Natural killer cell (primary cell): ENCODE measurements around the gene ADRA2B. TPM values are rescaled to one million over a fixed set of nuclear protein-coding genes. Genes with fewer than 3 reads are reported as not detected.

ENCODE experiments used
- ATAC-seq, 3 donors: fragments of 150-1000 bp in 2 of 3; fragments of 200-7000 bp in 1 of 3; cut with Tn5 transposase; 1 replicate in 1 of 3; 2 replicates in 2 of 3; pipeline ENCODE4 v1.10.0; 2021; ENCODE audit warnings: mild to moderate bottlenecking in 2 of 3, moderate library complexity in 2 of 3
- DNase-seq, 2 donors: peaks; one replicate each; pipeline versions ENCODE4 v3.0.0 to v3.0.0-alpha.2; 2013 to 2021; ENCODE audit warnings: mixed read lengths in 1 of 2
- H3K27ac ChIP-seq: one replicate; pipeline ENCODE4 v1.5.1; 2013; ENCODE audit warnings: mild to moderate bottlenecking, low read length
- H3K27me3 ChIP-seq: one replicate; pipeline ENCODE4 v1.6.1; 2013; ENCODE audit warnings: low read length; ENCODE audit not compliant: control insufficient read depth, insufficient read depth
- H3K36me3 ChIP-seq: one replicate; pipeline ENCODE4 v1.6.1; 2013; ENCODE audit warnings: low read length; ENCODE audit not compliant: control insufficient read depth, insufficient read depth
- H3K4me1 ChIP-seq: one replicate; pipeline ENCODE4 v1.6.1; 2013; ENCODE audit warnings: low read length; ENCODE audit not compliant: control insufficient read depth, insufficient read depth
- H3K4me3 ChIP-seq: one replicate; pipeline ENCODE4 v1.5.1; 2013; ENCODE audit warnings: low read length
- H3K9me3 ChIP-seq: one replicate; pipeline ENCODE4 v1.6.1; 2013; ENCODE audit warnings: low read length; ENCODE audit not compliant: control insufficient read depth, insufficient read depth
- H3K27ac Mint-ChIP-seq, 2 donors: one replicate each; pipeline ENCODE4 v1.8.0; 2022; ENCODE audit warnings: mild to moderate bottlenecking in 2 of 2, mixed read lengths in 2 of 2, moderate library complexity in 1 of 2
- H3K27me3 Mint-ChIP-seq, 2 donors: one replicate each; pipeline ENCODE4 v1.8.0; 2022; ENCODE audit warnings: low read depth in 2 of 2, mixed read lengths in 2 of 2
- H3K36me3 Mint-ChIP-seq: one replicate; pipeline ENCODE4 v1.8.0; 2022; ENCODE audit warnings: mixed read lengths
- H3K4me1 Mint-ChIP-seq, 2 donors: one replicate each; pipeline ENCODE4 v1.8.0; 2022; ENCODE audit warnings: mixed read lengths in 2 of 2
- H3K4me3 Mint-ChIP-seq: one replicate; pipeline ENCODE4 v1.8.0; 2022; ENCODE audit warnings: mild to moderate bottlenecking, moderate library complexity, mixed read lengths
- H3K9me3 Mint-ChIP-seq, 2 donors: one replicate each; pipeline ENCODE4 v1.8.0; 2022; ENCODE audit warnings: mixed read lengths in 2 of 2
- WGBS: methylation state at CpG from one replicate; pipeline ENCODE4 v1.1.7; 2013; ENCODE audit warnings: missing lambda C conversion rate; ENCODE audit not compliant: insufficient coverage; 5-methylcytosine and 5-hydroxymethylcytosine counted together
- intact Hi-C: fragments of 100-400 bp; cut with micrococcal nuclease; formaldehyde crosslinking; loops from one replicate; pipeline ENCODE4 v1.14.2; 2022
- total RNA-seq, 4 donors: library from RNA; stranded (reverse); fragments of 120-200 nt in 1 of 4; gene quantifications; one replicate each; pipeline versions ENCODE4 v1.2.3 to v1.2.4, GENCODE V29; 2013 to 2022
- TF ChIP-seq, protein P1 (sequence below): fragments of 200-600 bp; IDR thresholded peaks from one replicate; pipeline ENCODE4 v1.8.0; 2022; ENCODE audit warnings: antibody characterized with exemption

The ADRA2B gene
- total RNA-seq, 3 donors from 2014 or later (not counting 1 experiment from before 2014, with no cell fraction given) = 0.18 to 1.3 (median 0.38) TPM

DNA sequence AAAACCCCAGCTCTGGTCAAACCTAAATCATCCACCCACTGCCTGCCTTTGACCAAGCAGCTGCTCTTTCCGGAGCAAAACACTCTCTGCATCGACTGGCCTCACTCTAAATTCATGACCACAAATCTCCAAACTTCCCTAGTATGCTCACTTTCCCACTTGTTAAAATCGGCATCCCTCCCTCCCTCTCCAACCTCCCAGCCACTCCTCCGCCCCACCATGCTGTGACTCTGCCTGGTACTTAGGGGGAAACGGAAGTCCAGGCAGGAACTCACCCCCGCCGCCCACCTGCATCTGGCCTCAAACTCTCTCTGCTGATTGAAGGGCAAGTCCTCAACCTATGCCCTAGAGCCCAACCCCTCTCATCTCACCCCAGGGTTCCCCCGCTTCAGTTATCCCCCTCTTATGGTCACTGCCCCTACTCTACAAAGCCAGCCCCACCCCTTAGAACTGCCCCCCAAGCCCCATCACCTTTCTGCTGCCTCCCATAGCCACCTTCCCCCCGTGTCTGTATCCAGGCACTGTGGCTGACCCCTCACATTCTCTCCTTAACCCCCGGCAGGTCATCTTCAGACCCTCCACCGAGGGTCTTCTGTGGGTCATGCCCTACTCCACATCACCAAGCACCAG, 3.8 kb upstream of the ADRA2B start:
- TF ChIP-seq, protein P1, sequence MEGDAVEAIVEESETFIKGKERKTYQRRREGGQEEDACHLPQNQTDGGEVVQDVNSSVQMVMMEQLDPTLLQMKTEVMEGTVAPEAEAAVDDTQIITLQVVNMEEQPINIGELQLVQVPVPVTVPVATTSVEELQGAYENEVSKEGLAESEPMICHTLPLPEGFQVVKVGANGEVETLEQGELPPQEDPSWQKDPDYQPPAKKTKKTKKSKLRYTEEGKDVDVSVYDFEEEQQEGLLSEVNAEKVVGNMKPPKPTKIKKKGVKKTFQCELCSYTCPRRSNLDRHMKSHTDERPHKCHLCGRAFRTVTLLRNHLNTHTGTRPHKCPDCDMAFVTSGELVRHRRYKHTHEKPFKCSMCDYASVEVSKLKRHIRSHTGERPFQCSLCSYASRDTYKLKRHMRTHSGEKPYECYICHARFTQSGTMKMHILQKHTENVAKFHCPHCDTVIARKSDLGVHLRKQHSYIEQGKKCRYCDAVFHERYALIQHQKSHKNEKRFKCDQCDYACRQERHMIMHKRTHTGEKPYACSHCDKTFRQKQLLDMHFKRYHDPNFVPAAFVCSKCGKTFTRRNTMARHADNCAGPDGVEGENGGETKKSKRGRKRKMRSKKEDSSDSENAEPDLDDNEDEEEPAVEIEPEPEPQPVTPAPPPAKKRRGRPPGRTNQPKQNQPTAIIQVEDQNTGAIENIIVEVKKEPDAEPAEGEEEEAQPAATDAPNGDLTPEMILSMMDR = no peak
- peaks cover 9 to 44% of the 10 kb centered on the region in 2 donors for H3K4me1 Mint-ChIP-seq
- Histone ChIP-seq H3K4me1 (peaks cover 8% of the 10 kb centered on the region), H3K27ac (no peak overlapping the region), H3K4me3 (no peak overlapping the region), H3K27me3 (peaks cover 9% of the 10 kb centered on the region), H3K9me3 (no peaks in the 10 kb centered on the region), H3K36me3 (no peaks in the 10 kb centered on the region)
- no peak overlapping the region for H3K27ac Mint-ChIP-seq
- DNase-seq = peak in 1 of 2 donors; percentile 16
- intact Hi-C loops = no loop called here
- no peaks in the 10 kb centered on the region for H3K36me3 Mint-ChIP-seq
- ATAC-seq = no peak
- H3K4me3 Mint-ChIP-seq = no peak overlapping the region
- 21% methylated on average over 11 of the region's 11 CpGs for WGBS
- H3K27me3 Mint-ChIP-seq = peaks cover 38 to 42% of the 10 kb centered on the region in 2 donors
- H3K9me3 Mint-ChIP-seq = no peaks in the 10 kb centered on the region

DNA sequence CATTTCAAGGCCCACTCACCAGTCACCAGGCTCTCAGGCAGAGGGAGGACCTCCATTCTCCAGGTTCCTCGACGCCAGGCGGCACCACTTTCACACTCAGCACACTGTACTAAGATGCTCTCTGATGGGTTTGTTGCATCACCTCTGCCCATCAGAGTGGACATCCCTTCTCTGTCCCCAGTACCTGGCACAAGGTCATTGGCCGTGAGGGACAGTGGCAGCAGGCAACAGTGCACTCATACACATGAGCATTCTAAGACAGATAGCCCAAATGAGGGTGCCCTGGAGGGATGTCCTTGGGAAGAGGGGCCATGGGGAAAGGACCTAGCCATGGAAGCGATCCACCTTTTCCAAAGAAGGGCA, 3.0 kb upstream of the ADRA2B start:
- no peaks in the 10 kb centered on the region for H3K9me3 ChIP-seq
- WGBS = 92% methylated on average over 5 of the region's 5 CpGs
- intact Hi-C loops = loop anchor here (10.0 kb wide), 1 partner anchor 95 kb away; no protein-coding TSS in a partner anchor
- ATAC-seq (no peak), DNase-seq (peak in 1 of 2 donors; percentile 17)
- H3K27ac ChIP-seq = no peak overlapping the region
- Mint-ChIP-seq H3K36me3 (no peaks in the 10 kb centered on the region), H3K4me1 (peaks cover 9 to 36% of the 10 kb centered on the region in 2 donors), H3K27me3 (peaks cover 40% of the 10 kb centered on the region in 2 donors), H3K9me3 (no peaks in the 10 kb centered on the region), H3K27ac (no peak overlapping the region), H3K4me3 (peak overlapping the region; percentile 37)
- no peak overlapping the region for H3K4me3 ChIP-seq
- H3K27me3 ChIP-seq = peaks cover 9% of the 10 kb centered on the region
- peaks cover 8% of the 10 kb centered on the region for H3K4me1 ChIP-seq
- H3K36me3 ChIP-seq = no peaks in the 10 kb centered on the region
- TF ChIP-seq, protein P1 = no peak

DNA sequence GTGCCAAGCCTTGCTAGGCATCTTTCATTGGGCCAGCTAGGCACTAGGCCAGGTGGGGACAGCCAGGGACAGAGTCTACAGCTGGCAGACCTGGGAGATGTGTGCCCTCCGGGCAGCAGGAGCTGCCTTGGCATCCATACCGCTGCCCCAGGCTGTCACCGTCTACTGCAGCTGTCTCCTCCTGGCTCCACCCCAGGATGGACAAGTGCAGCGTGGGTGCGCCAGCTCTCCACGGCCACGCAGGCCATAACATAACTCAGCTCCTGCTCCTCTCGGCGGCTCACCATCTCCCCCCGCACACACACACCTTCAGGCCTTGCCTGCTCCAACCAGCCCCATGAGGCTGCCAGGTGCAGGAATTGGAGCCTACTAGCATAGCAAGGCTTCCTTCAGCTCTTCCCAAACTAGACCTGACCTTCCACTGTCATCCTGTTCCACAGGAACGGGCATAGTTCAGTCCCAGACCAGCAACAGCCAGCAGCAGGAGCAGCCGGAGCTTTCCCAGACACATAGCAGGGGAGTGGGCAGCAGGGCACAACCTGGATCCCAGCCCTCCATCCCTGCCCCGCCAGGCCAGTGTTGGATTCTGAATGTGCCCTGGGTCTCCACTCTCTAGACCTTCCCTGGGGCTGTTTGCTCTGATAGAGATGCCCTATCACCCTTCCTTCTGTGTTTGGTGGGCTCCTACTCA, 2.5 kb upstream of the ADRA2B start:
- H3K4me3 ChIP-seq = no peak overlapping the region
- peaks cover 9% of the 10 kb centered on the region for H3K27me3 ChIP-seq
- peak overlapping the region; percentile 37 for H3K4me3 Mint-ChIP-seq
- no peak for ATAC-seq
- WGBS = 92% methylated on average over 13 of the region's 13 CpGs
- no peak overlapping the region for H3K27ac Mint-ChIP-seq
- no peaks in the 10 kb centered on the region for H3K36me3 Mint-ChIP-seq
- no peaks in the 10 kb centered on the region for H3K36me3 ChIP-seq
- DNase-seq = no peak
- intact Hi-C loops = loop anchor here (10.0 kb wide), 1 partner anchor 94 kb away; no protein-coding TSS in a partner anchor
- TF ChIP-seq, protein P1 = no peak
- peaks cover 9 to 36% of the 10 kb centered on the region in 2 donors for H3K4me1 Mint-ChIP-seq
- peaks cover 8% of the 10 kb centered on the region for H3K4me1 ChIP-seq
- H3K9me3 ChIP-seq = no peaks in the 10 kb centered on the region
- no peaks in the 10 kb centered on the region for H3K9me3 Mint-ChIP-seq
- peaks cover 40% of the 10 kb centered on the region in 2 donors for H3K27me3 Mint-ChIP-seq
- H3K27ac ChIP-seq = no peak overlapping the region
